CD4-positive, alpha-beta T cell treated with Interleukin-4 for 4 hours (primary cell): ENCODE results near the gene NT5C2.
"Not testable (repeated sequence)": the region's sequence is repeated elsewhere in the genome, so short reads cannot be mapped to it uniquely, and the experiment has no call there.

Experiments used
- DNase-seq: peaks from one replicate; pipeline ENCODE4 v3.0.0-alpha.2; 2020

Gene NT5C2

GRCh38 chr10:103155471-103156085 lies 37.5 kb downstream of the NT5C2 start:
- DNase-seq: no peak

DNA sequence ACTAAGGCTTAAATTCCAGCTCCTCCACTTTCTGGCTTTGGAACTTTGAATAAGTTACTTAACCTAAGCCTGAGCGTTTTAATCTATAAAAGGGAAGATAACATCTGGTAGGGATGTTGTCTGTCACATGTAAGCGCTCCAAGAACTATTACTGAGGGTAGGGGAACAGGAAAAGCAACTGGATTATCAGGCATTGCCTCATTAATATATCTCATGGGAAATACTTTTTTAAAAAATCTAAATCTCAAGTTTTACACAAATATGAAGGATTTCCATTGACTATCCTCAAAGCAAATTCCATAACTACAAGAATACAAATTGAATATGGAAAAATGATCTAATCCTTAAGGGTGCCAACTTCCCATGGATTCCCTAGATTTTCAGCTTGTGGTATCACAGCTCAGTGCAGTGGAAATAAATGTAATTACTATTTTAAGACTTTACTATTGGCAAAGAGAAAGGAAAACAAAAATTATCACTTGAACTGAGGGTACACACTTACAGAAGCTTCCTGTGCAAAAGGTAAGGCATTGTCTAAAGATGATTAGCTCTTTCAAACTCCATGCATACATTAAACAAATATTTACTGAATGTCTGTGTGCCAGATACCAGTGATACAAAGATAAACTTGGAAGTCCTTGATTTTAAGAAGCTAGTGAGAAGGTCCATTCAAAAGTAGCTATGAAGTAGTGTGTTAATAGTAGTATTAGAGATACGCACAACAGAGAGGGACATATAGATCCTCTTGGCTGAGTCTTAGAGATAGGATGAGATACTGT lies 38.4 kb downstream of the NT5C2 start:
- DNase-seq: no peak

GRCh38 chr10:103153302-103154197 lies 39.5 kb downstream of the NT5C2 start:
- no peak for DNase-seq

DNA sequence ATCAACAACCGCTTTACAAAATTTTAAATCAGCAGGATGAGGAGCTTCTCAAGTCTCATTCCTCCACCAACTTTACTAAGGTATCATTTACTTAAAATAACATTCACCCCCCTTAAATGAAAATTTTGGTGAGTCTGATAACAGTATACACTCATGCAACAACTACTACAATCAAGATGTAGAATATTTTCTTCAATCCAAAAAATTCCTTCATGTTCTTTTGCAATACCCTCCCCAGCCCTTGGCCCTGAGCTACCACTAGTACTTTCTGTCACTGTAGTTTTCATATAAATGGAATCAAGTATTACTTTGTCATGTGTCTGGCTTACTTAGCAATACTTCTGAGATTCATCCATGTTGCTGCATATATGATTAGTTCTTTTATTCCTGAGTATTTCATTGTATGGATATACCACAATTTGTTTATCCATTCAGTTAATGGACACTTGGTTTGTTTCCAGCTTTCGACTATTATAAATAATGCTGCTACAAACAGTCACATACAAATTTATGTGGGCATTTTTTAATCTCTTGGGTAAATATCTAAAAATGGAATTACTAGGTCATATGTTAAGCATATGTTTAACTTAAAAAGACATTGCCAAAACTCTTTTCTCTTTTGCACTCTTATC lies 43.0 kb downstream of the NT5C2 start:
- no peak for DNase-seq

DNA sequence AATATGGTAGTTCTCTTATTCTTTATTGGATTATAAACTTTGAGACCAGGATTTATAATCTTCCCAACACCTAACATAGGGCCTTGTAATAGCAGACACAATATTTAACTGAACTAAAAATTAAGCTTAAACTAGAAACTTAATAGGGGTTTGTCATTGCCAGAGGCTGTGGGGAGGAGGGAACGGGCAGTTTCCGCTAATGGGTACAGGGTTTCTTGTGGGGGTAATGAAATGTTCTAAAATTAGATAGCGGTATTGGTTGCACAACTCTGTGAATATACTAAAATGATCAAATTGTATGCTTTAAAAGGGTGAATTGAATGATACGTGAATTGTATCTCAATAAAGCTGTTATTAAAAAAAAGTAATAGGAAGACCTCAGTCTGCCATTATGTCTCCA lies 45.4 kb downstream of the NT5C2 start:
- DNase-seq: no peak

GRCh38 chr10:103145860-103146466 lies 47.1 kb downstream of the NT5C2 start:
- no peak for DNase-seq

DNA sequence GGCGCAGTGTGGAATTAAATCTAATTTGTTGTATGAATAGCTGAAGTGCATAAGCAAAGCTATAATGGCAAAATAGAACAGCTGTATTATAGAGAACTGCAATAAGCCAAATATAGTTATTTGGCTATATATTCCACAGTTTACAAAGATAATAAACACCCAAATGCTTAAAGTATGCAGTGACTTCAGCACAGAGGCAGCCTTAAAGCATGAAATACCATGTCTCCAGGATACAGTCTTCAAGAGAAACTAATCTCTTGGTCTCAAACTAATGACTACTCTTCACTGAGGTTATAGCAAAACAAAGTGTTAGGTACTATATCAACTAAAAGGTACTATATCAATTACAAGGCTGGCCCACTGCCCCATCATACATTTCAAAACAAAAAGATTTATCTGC lies 48.0 kb downstream of the NT5C2 start:
- no peak for DNase-seq

- no peak for DNase-seq
Measured at GRCh38 chr10:103144041-103144440, 49.0 kb downstream of the NT5C2 start.

- DNase-seq: not testable (repeated sequence)
Measured at GRCh38 chr10:103143641-103144040, 49.4 kb downstream of the NT5C2 start.

DNA sequence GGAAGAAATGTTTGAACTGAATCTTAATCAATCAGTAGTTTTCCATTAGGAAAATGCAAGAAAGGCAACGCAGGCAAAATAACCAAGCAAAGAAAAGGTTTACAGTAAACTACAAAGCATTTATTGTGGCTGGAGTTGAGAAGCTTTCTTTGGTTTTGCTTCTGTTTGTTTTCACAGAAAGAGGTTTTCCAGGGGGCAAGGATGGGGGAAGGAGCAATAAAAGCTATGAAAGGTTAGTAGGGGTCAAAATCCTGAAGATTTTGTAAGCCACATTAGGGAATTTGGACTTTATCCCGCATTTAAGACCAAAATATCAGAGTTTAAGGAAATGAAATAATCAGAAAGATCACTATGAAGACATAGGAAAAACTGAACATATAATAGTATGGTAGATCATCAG lies 51.1 kb downstream of the NT5C2 start:
- no peak for DNase-seq

GRCh38 chr10:103140469-103140868 lies 52.6 kb downstream of the NT5C2 start:
- no peak for DNase-seq

DNA sequence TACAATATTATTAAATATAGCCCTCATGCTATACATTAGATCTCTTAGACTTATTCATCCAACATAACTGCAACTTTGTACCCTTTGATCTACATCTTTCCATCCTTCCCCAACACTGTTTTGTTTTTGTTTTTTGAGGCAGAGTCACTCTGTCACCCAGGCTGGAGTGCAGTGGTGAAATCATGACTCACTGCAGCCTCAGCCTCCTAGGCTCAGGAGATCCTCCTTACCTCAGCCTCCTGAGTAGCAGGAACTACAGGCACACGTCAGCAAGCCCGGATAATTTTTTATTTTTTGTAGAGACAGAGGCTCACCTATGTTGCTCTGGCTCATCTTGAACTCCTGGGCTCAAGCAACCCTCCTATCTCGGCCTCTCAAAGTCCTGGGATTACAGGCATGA lies 53.3 kb downstream of the NT5C2 start:
- no peak for DNase-seq

DNA sequence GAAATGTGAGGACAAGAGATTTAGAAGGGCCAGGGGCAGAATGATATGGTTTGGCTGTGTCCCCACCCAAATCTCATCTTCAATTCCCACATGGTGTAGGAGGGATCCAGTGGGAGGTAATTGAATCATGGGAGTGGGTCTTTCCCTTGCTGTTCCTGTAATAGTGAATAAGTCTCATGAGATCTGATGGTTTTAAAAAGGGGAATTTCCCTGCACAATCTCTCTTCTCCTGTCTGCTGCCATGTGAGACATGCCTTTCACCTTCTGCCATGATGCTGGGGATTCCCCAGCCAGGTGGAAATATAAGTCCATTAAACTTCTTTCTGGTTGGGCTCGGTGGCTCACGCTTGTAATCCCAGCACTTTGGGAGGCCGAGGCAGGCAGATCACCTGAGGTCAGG lies 57.9 kb downstream of the NT5C2 start:
- DNase-seq: not testable (repeated sequence)

DNA sequence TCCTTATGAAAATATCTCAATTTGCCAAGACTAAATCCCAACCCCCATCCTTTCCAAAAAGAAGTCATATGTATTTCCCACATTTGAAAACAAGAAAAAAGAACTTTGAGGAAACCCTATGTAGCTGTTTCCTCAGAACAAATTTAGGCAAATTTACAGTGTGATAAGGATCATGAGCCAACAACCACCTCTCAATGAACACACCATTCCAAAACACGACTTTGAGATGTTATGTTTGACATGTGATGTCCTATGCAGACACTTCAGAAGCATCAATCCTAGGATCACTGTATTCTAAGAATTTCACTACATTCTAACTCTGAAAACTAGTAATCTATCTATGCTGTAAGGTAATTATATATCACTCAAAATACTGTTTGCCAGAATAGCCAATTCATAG lies 62.2 kb downstream of the NT5C2 start:
- no peak for DNase-seq

DNA sequence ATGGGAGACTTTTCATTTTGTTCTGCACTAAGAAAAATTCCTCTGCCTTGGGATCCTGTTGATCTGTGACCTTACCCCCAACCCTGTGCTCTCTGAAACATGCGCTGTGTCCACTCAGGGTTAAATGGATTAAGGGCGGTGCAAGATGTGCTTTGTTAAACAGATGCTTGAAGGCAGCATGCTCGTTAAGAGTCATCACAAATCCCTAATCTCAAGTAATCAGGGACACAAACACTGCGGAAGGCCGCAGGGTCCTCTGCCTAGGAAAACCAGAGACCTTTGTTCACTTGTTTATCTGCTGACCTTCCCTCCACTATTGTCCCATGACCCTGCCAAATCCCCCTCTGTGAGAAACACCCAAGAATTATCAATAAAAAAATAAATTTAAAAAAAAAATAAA lies 62.9 kb downstream of the NT5C2 start:
- DNase-seq: not testable (repeated sequence)

- no peak for DNase-seq
Measured at GRCh38 chr10:103127241-103127640, 65.8 kb downstream of the NT5C2 start.

DNA sequence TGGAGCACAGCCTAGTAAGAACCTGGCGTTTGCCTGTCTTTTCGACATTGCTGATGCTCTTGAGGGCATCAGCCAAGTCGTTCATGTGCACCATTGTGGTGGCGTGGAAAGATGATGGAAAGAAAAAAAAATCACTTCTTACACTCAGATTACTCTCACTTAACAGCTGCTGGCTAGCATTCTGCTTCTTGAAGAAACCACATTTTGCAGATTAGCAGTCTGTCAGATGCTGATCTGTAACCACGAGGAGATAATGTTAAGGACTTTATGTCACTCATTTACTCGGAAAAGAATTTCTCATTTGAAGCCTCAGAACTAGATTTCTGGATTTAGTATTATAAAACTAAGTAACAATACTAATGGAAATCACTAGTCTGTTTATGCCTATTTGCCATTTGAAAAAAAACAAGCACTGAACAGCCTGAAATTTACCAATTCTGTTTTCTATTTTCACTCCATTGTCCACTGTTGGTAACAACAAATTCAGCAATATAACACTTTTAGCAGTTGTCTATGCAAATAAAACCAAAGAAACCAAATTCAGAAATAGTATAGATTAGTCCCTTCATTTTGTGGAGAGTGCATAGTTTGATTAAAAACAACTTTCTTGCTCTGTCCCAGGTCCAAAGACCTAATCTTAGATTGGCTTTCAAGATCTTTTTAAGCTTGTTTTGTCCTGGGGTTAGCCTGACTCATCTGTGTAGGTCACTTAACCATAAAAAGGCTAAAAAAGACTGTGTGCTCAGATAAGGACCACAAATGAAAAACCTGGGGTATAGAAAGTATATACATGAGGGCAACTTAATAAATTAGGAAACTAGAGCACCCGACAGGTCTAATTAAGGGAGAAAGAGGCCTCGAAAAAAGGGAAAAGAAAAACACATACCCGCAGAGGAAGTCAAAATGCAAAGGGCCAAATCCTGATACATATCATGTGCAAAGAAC lies 67.5 kb downstream of the NT5C2 start:
- DNase-seq: no peak

- no peak for DNase-seq
Measured at GRCh38 chr10:103124420-103125096, 68.5 kb downstream of the NT5C2 start.

DNA sequence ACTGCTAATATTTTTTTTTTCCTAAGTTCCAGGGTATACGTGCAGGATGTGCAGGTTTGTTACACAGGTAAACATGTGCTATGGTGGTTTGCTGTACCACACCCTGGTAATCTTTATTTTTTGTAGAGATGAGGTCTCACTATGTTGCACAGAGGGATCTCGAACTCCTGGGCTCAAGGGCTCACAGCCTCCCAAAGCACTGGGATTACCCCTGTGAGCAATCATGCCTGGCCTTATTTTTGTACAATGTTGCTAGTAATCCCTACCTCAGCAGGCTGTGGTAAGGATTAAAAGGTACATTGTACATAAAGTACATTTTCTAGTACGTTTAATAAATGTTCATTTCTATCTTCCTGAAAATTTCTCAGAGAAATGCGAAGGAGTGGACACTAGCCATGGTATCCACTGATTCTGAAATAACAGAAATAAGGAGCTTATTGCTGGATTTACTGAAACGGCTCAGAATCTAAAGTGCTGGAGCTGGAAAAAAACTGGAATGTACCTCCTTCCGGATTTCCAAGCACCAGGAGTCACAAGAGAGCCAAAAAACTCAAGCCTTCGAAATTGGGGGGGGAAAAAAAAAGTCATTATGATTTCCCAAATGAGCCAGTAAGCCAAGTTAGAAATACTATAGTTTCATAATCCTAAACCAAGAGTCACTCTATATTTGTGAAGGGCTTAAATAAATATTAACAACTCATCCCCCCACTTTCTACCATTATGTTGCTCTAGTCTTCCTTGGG lies 69.6 kb downstream of the NT5C2 start:
- DNase-seq: no peak
